NCI-H128 (cell line): ENCODE measurements around the gene CILP.

Experiments
- DNase-seq: peaks from one replicate; lab custom pipeline; 2025; ENCODE audit not compliant: unreplicated experiment; lab: John Stamatoyannopoulos, UW

CILP gene

GRCh38 chr15:65163041-65163440 lies 48.2 kb downstream of the CILP start:
- no peak for DNase-seq

DNA sequence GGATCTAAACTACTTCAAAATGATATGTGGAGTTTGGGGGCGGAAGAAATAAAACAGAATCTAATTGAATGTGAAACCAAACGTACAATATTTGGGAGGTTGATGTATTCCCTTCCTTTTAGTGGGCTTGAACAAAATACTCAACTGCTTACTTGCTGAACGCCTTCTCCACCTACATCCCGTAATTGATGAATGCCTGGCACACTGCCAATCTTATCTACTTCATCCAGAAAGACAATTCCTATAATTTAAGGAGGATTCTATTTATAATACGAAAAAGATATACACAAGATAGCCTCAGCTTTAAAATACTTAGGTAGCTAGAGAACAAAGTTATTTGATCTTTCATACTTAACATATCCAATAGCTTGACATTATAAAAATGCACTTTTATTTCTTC lies 54.6 kb downstream of the CILP start:
- DNase-seq: no peak

DNA sequence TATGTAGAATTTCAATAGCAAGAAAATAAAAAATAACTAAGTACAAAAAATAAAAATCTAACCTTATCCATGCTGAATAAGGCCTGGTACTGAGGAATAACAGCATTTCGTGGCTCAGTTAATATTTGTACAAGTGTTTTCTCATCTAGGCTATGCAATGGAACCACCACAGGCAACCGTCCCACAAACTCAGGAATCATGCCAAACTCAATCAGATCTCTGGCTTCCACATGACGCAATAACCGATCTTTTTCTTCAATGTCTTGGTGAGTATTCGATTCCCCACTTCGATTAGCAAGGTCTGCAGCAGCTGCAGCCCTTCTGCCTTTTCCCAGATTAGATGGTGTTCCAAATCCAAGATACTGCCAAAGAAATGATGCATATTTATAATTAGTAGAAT lies 56.6 kb downstream of the CILP start:
- no peak for DNase-seq

DNA sequence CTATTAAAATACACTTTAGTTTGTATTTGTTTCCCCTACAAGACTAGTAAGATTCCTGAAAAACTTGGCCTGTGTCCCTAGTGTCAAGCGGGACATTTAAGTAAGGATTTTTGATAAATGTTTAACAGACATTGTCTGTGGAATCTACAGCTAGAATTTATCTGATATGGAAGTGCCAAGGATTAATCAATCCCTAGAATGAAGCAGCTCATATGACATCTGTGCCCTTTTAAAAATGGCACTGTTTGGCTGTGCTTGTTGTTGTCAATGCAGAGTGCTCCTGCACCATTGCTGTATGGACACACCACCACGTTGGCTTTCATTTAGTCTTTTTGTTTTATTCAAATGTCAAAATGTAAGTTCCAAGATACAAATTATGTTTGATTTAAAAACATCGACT lies 63.4 kb downstream of the CILP start:
- no peak for DNase-seq

GRCh38 chr15:65146438-65146837 lies 64.8 kb downstream of the CILP start:
- DNase-seq: no peak
